ENCODE measurements around the gene FBXL17.

- TF ChIP-seq CTCF (conservative IDR thresholded peaks at IDR 0.05; ENCODE audit: low read depth, low read length) (no peak), CEBPB (IDR thresholded peaks at IDR 0.05; ENCODE audit: low read depth, low read length) (no peak), RFX5 (IDR thresholded peaks at IDR 0.05; ENCODE audit: low read depth, low read length) (no peak), ELK1 (IDR thresholded peaks at IDR 0.05; ENCODE audit: borderline replicate concordance, low read depth, low read length) (no peak), POLR2A (IDR thresholded peaks at IDR 0.05; ENCODE audit: low read depth, low read length) (no peak)
Observed at GRCh38 chr5:108206707-108207106, 175.2 kb downstream of the FBXL17 start.

Measured in IMR-90 (cell line).